GM23338 (cell line): ENCODE data around the gene RTP5.

Experiments used
- CREB1 ChIP-seq: fragments of 250-450 bp; sonication (Bioruptor Pico); IDR thresholded peaks from 2 replicates; pipeline ENCODE4 v1.5.0; 2020; ENCODE audit warnings: low read depth, mild to moderate bottlenecking, moderate library complexity
- ETS1 ChIP-seq: IDR thresholded peaks from 2 replicates; pipeline ENCODE4 v1.6.1; 2016; ENCODE audit warnings: antibody characterized with exemption
- EZH2 ChIP-seq: fragments of 200-600 bp; sonication (generic); IDR thresholded peaks from one replicate; pipeline ENCODE4 v1.8.0; 2017; ENCODE audit warnings: antibody characterized with exemption, mild to moderate bottlenecking, low read depth; ENCODE audit not compliant: unreplicated experiment
- EZH2phosphoT487 ChIP-seq: fragments of 200-600 bp; sonication (generic); IDR thresholded peaks from one replicate; pipeline ENCODE4 v1.8.1; 2018; ENCODE audit warnings: antibody characterized with exemption; ENCODE audit not compliant: unreplicated experiment
- JUNB ChIP-seq: IDR thresholded peaks from one replicate; pipeline ENCODE4 v1.6.1; 2016; ENCODE audit warnings: antibody characterized with exemption; ENCODE audit not compliant: unreplicated experiment
- NANOG ChIP-seq: IDR thresholded peaks from 2 replicates; pipeline ENCODE4 v1.6.1; 2016; ENCODE audit warnings: antibody characterized with exemption, borderline replicate concordance
- POLR2AphosphoS5 ChIP-seq: IDR thresholded peaks from 2 replicates; pipeline ENCODE4 v1.6.1; 2016; ENCODE audit warnings: antibody characterized with exemption, low read depth
- REST ChIP-seq: IDR thresholded peaks from one replicate; pipeline ENCODE4 v1.6.1; 2018; ENCODE audit warnings: antibody characterized with exemption; ENCODE audit not compliant: unreplicated experiment
- STAT1 ChIP-seq: IDR thresholded peaks from one replicate; pipeline ENCODE4 v1.6.1; 2016; ENCODE audit warnings: antibody characterized with exemption; ENCODE audit not compliant: unreplicated experiment
- ZNF114 ChIP-seq: fragments of 250-450 bp; sonication (Bioruptor Pico); IDR thresholded peaks from 2 replicates; pipeline ENCODE4 v1.5.0; 2020; ENCODE audit warnings: mild to moderate bottlenecking, moderate library complexity
- ZNF331 ChIP-seq: fragments of 250-450 bp; sonication (Bioruptor Pico); IDR thresholded peaks from 2 replicates; pipeline ENCODE4 v1.5.0; 2020; ENCODE audit warnings: low read depth, mild to moderate bottlenecking, moderate library complexity
- ZNF462 ChIP-seq: fragments of 250-450 bp; sonication (Bioruptor Pico); IDR thresholded peaks from 2 replicates; pipeline ENCODE4 v1.5.0; 2020; ENCODE audit warnings: mild to moderate bottlenecking, moderate library complexity
- TF ChIP-seq, protein P1 (sequence below), 2 experiments: fragments of 200-600 bp in 1 of 2; sonication (generic) in 1 of 2; conservative IDR thresholded peaks; 2 replicates each; pipeline versions ENCODE4 v1.5.1 to v1.6.1; 2016 to 2017; ENCODE audit warnings: antibody characterized with exemption in 2 of 2, low read depth in 2 of 2, mild to moderate bottlenecking in 2 of 2, moderate library complexity in 1 of 2

- TF ChIP-seq, protein P1, sequence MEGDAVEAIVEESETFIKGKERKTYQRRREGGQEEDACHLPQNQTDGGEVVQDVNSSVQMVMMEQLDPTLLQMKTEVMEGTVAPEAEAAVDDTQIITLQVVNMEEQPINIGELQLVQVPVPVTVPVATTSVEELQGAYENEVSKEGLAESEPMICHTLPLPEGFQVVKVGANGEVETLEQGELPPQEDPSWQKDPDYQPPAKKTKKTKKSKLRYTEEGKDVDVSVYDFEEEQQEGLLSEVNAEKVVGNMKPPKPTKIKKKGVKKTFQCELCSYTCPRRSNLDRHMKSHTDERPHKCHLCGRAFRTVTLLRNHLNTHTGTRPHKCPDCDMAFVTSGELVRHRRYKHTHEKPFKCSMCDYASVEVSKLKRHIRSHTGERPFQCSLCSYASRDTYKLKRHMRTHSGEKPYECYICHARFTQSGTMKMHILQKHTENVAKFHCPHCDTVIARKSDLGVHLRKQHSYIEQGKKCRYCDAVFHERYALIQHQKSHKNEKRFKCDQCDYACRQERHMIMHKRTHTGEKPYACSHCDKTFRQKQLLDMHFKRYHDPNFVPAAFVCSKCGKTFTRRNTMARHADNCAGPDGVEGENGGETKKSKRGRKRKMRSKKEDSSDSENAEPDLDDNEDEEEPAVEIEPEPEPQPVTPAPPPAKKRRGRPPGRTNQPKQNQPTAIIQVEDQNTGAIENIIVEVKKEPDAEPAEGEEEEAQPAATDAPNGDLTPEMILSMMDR (conservative IDR thresholded peaks at IDR 0.05; ENCODE audit: low read depth in 2 of 2), result no peak
- TF ChIP-seq EZH2 (no peak), POLR2AphosphoS5 (no peak), REST (no peak), EZH2phosphoT487 (no peak), CREB1 (CRISPR knock-in tag) (no peak), JUNB (no peak), ZNF331 (no peak), ETS1 (no peak), STAT1 (no peak), ZNF114 (CRISPR knock-in tag) (no peak), NANOG (no peak), ZNF462 (CRISPR knock-in tag) (no peak)
Observed at GRCh38 chr2:241910604-241911520, 41.3 kb downstream of the RTP5 start.
